Natural killer cell (primary cell): ENCODE data around the gene RAPGEF5. TPM values are rescaled to one million over a fixed set of nuclear protein-coding genes. Genes with fewer than 3 reads are reported as not detected.

Experiments
- ATAC-seq, 3 donors: fragments of 150-1000 bp in 2 of 3; fragments of 200-7000 bp in 1 of 3; cut with Tn5 transposase; 1 replicate in 1 of 3; 2 replicates in 2 of 3; pipeline ENCODE4 v1.10.0; 2021; ENCODE audit warnings: mild to moderate bottlenecking in 2 of 3, moderate library complexity in 2 of 3
- DNase-seq, 2 donors: peaks; one replicate each; pipeline versions ENCODE4 v3.0.0 to v3.0.0-alpha.2; 2013 to 2021; ENCODE audit warnings: mixed read lengths in 1 of 2
- H3K27ac ChIP-seq: one replicate; pipeline ENCODE4 v1.5.1; 2013; ENCODE audit warnings: mild to moderate bottlenecking, low read length
- H3K27me3 ChIP-seq: one replicate; pipeline ENCODE4 v1.6.1; 2013; ENCODE audit warnings: low read length; ENCODE audit not compliant: control insufficient read depth, insufficient read depth
- H3K36me3 ChIP-seq: one replicate; pipeline ENCODE4 v1.6.1; 2013; ENCODE audit warnings: low read length; ENCODE audit not compliant: control insufficient read depth, insufficient read depth
- H3K4me1 ChIP-seq: one replicate; pipeline ENCODE4 v1.6.1; 2013; ENCODE audit warnings: low read length; ENCODE audit not compliant: control insufficient read depth, insufficient read depth
- H3K4me3 ChIP-seq: one replicate; pipeline ENCODE4 v1.5.1; 2013; ENCODE audit warnings: low read length
- H3K9me3 ChIP-seq: one replicate; pipeline ENCODE4 v1.6.1; 2013; ENCODE audit warnings: low read length; ENCODE audit not compliant: control insufficient read depth, insufficient read depth
- H3K27ac Mint-ChIP-seq, 2 donors: one replicate each; pipeline ENCODE4 v1.8.0; 2022; ENCODE audit warnings: mild to moderate bottlenecking in 2 of 2, mixed read lengths in 2 of 2, moderate library complexity in 1 of 2
- H3K27me3 Mint-ChIP-seq, 2 donors: one replicate each; pipeline ENCODE4 v1.8.0; 2022; ENCODE audit warnings: low read depth in 2 of 2, mixed read lengths in 2 of 2
- H3K36me3 Mint-ChIP-seq: one replicate; pipeline ENCODE4 v1.8.0; 2022; ENCODE audit warnings: mixed read lengths
- H3K4me1 Mint-ChIP-seq, 2 donors: one replicate each; pipeline ENCODE4 v1.8.0; 2022; ENCODE audit warnings: mixed read lengths in 2 of 2
- H3K4me3 Mint-ChIP-seq: one replicate; pipeline ENCODE4 v1.8.0; 2022; ENCODE audit warnings: mild to moderate bottlenecking, moderate library complexity, mixed read lengths
- H3K9me3 Mint-ChIP-seq, 2 donors: one replicate each; pipeline ENCODE4 v1.8.0; 2022; ENCODE audit warnings: mixed read lengths in 2 of 2
- CTCF ChIP-seq: fragments of 200-600 bp; IDR thresholded peaks from one replicate; pipeline ENCODE4 v1.8.0; 2022; ENCODE audit warnings: antibody characterized with exemption
- WGBS: methylation state at CpG from one replicate; pipeline ENCODE4 v1.1.7; 2013; ENCODE audit warnings: missing lambda C conversion rate; ENCODE audit not compliant: insufficient coverage; 5-methylcytosine and 5-hydroxymethylcytosine counted together
- intact Hi-C: fragments of 100-400 bp; cut with micrococcal nuclease; formaldehyde crosslinking; loops from one replicate; pipeline ENCODE4 v1.14.2; 2022
- total RNA-seq, 4 donors: library from RNA; stranded (reverse); fragments of 120-200 nt in 1 of 4; gene quantifications; one replicate each; pipeline versions ENCODE4 v1.2.3 to v1.2.4, GENCODE V29; 2013 to 2022

Gene RAPGEF5
- total RNA-seq, 3 donors from 2014 or later (not counting 1 experiment from before 2014, with no cell fraction given), result 0.26 to 0.33 TPM; not detected in 1

- Mint-ChIP-seq H3K4me1 (no peaks in the 10 kb centered on the region), H3K4me3 (no peak overlapping the region), H3K36me3 (no peaks in the 10 kb centered on the region), H3K27ac (no peak overlapping the region), H3K9me3 (no peaks in the 10 kb centered on the region), H3K27me3 (peaks cover 0 to 9% of the 10 kb centered on the region in 2 donors)
- DNase-seq (peak in 1 of 2 donors; percentile 35), ATAC-seq (peak in 1 of 3 donors; percentile 28)
- no peak for TF ChIP-seq CTCF
- Histone ChIP-seq H3K4me1 (no peaks in the 10 kb centered on the region), H3K4me3 (no peak overlapping the region), H3K9me3 (no peaks in the 10 kb centered on the region), H3K27me3 (no peaks in the 10 kb centered on the region), H3K36me3 (no peaks in the 10 kb centered on the region), H3K27ac (no peak overlapping the region)
- intact Hi-C loops, result loop anchor here (1.0 to 5.0 kb wide), 3 partner anchors 380 to 948 kb away; partner anchors contain the start of gene STEAP1B
- WGBS, result 77% methylated on average over 7 of the region's 7 CpGs
Observed at GRCh38 chr7:22109761-22110160, 247.2 kb downstream of the RAPGEF5 start.

GRCh38 chr7:22108151-22108845, 248.7 kb downstream of the RAPGEF5 start:
- DNase-seq (no peak), ATAC-seq (no peak)
- Mint-ChIP-seq H3K36me3 (no peaks in the 10 kb centered on the region), H3K27me3 (peaks cover 6 to 12% of the 10 kb centered on the region in 2 donors), H3K4me3 (no peak overlapping the region), H3K4me1 (peaks cover 4% of the 10 kb centered on the region in 2 donors), H3K27ac (no peak overlapping the region), H3K9me3 (no peaks in the 10 kb centered on the region)
- Histone ChIP-seq H3K9me3 (no peaks in the 10 kb centered on the region), H3K27me3 (no peaks in the 10 kb centered on the region), H3K4me3 (no peak overlapping the region), H3K4me1 (no peaks in the 10 kb centered on the region), H3K36me3 (no peaks in the 10 kb centered on the region), H3K27ac (no peak overlapping the region)
- WGBS, result 80% methylated on average over 13 of the region's 13 CpGs
- intact Hi-C loops, result no loop called here
- TF ChIP-seq CTCF, result no peak

GRCh38 chr7:22105550-22105949, 251.4 kb downstream of the RAPGEF5 start:
- no peaks in the 10 kb centered on the region for H3K36me3 ChIP-seq
- WGBS, result 97% methylated on average over 7 of the region's 7 CpGs
- H3K4me3 ChIP-seq, result no peak overlapping the region
- intact Hi-C loops, result no loop called here
- no peak for DNase-seq
- H3K4me1 Mint-ChIP-seq, result peaks cover 4% of the 10 kb centered on the region in 2 donors
- no peaks in the 10 kb centered on the region for H3K4me1 ChIP-seq
- peaks cover 15 to 20% of the 10 kb centered on the region in 2 donors for H3K27me3 Mint-ChIP-seq
- H3K27me3 ChIP-seq, result no peaks in the 10 kb centered on the region
- H3K36me3 Mint-ChIP-seq, result no peaks in the 10 kb centered on the region
- no peak for TF ChIP-seq CTCF
- H3K9me3 ChIP-seq, result no peaks in the 10 kb centered on the region
- no peak overlapping the region for H3K4me3 Mint-ChIP-seq
- H3K27ac Mint-ChIP-seq, result no peak overlapping the region
- no peak for ATAC-seq
- no peak overlapping the region for H3K27ac ChIP-seq
- no peaks in the 10 kb centered on the region for H3K9me3 Mint-ChIP-seq
